Parathyroid adenoma (tissue), 2 donors: ENCODE measurements around the gene CTDNEP1.

Source experiments
- H2AFZ ChIP-seq: fragments of 300-600 bp; sonication (generic); one replicate; pipeline ENCODE4 v1.7.0; 2017; ENCODE audit warnings: antibody characterized with exemption, mild to moderate bottlenecking
- H3K27ac ChIP-seq: fragments of 300-600 bp; sonication (generic); one replicate; pipeline ENCODE4 v1.7.0; 2017
- H3K27me3 ChIP-seq: fragments of 300-600 bp; sonication (generic); one replicate; pipeline ENCODE4 v1.7.0; 2017; ENCODE audit warnings: low read length; ENCODE audit not compliant: control insufficient read depth, insufficient read depth
- H3K36me3 ChIP-seq: fragments of 300-600 bp; sonication (generic); one replicate; pipeline ENCODE4 v1.7.0; 2017; ENCODE audit warnings: low read length; ENCODE audit not compliant: control insufficient read depth, insufficient read depth
- H3K4me1 ChIP-seq: fragments of 300-600 bp; sonication (generic); one replicate; pipeline ENCODE4 v1.7.0; 2017; ENCODE audit warnings: control low read depth
- H3K4me2 ChIP-seq: fragments of 300-600 bp; sonication (generic); one replicate; pipeline ENCODE4 v1.7.0; 2017; ENCODE audit warnings: low read length
- H3K4me3 ChIP-seq: fragments of 300-600 bp; sonication (generic); one replicate; pipeline ENCODE4 v1.7.0; 2017; ENCODE audit warnings: low read depth, low read length
- H3K79me2 ChIP-seq: fragments of 300-600 bp; sonication (generic); one replicate; pipeline ENCODE4 v1.7.0; 2017; ENCODE audit warnings: control low read depth
- H3K9ac ChIP-seq: fragments of 300-600 bp; sonication (generic); one replicate; pipeline ENCODE4 v1.7.0; 2017; ENCODE audit warnings: mild to moderate bottlenecking
- H3K9me3 ChIP-seq: fragments of 300-600 bp; sonication (generic); one replicate; pipeline ENCODE4 v1.7.0; 2017; ENCODE audit warnings: low read length; ENCODE audit not compliant: control insufficient read depth
- TF ChIP-seq, protein P1 (sequence below): fragments of 300-600 bp; sonication (generic); IDR thresholded peaks from one replicate; pipeline ENCODE4 v1.7.0; 2017; ENCODE audit warnings: antibody characterized with exemption, mild to moderate bottlenecking
- donor health status: primary hyperparathyroidism.

Gene CTDNEP1

DNA sequence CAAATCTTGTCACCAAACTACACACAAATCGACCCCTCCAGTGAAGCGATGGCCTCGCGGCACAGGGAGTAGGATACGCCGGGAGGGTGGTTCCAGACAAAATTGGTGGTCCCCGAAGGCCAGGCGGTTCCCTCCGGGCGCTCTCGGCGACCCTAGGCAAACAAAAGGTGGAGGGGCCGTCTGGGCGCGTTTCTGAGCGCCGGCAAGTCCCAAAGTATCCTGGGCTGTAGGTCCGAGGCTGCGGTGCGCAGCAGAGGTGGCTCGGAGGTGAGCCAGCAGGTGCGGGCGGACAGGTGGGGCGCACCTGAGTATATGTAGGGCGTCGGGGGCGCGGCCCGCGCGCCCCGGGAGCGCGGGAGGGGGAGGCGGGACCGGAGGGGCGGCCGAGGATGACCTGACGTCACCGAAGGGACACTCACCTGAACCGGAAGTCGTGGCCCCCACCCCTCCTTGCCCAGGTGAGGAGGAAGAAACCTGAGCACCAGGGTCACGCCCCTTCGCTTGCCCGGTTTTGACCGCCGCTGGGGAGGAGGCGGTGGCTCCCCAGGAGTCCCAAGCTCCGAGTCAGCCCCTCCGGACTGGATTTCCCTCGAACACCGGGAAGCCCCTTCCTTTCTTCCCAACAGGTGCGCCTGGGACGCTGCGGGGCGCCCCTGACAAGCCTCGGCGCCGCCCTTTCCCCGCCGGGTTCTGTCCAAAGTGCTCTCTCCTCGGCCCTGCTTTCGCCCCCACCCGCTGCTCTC lies 10.8 kb upstream of the CTDNEP1 start, which contains the start of gene CLDN7:
TSS of gene CLDN7 (minus strand) at position 287 of the 743 bp plus-strand sequence. CDS start 435 bp downstream, outside the sequence.
- Histone ChIP-seq H3K4me3 (peak within 1 kb of the TSS; percentile 83), H3K9me3 (no peaks in the 10 kb centered on the region), H2AFZ (peak within 1 kb of the TSS; percentile 97), H3K4me2 (peak within 1 kb of the TSS; percentile 99), H3K79me2 (peaks cover 11% of the 10 kb centered on the region), H3K4me1 (peaks cover 15% of the 10 kb centered on the region), H3K27ac (peak within 1 kb of the TSS; percentile 99), H3K36me3 (no peaks in the 10 kb centered on the region), H3K27me3 (no peaks in the 10 kb centered on the region), H3K9ac (peak within 1 kb of the TSS; percentile 99)
- TF ChIP-seq, protein P1, sequence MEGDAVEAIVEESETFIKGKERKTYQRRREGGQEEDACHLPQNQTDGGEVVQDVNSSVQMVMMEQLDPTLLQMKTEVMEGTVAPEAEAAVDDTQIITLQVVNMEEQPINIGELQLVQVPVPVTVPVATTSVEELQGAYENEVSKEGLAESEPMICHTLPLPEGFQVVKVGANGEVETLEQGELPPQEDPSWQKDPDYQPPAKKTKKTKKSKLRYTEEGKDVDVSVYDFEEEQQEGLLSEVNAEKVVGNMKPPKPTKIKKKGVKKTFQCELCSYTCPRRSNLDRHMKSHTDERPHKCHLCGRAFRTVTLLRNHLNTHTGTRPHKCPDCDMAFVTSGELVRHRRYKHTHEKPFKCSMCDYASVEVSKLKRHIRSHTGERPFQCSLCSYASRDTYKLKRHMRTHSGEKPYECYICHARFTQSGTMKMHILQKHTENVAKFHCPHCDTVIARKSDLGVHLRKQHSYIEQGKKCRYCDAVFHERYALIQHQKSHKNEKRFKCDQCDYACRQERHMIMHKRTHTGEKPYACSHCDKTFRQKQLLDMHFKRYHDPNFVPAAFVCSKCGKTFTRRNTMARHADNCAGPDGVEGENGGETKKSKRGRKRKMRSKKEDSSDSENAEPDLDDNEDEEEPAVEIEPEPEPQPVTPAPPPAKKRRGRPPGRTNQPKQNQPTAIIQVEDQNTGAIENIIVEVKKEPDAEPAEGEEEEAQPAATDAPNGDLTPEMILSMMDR: peak; percentile 77

DNA sequence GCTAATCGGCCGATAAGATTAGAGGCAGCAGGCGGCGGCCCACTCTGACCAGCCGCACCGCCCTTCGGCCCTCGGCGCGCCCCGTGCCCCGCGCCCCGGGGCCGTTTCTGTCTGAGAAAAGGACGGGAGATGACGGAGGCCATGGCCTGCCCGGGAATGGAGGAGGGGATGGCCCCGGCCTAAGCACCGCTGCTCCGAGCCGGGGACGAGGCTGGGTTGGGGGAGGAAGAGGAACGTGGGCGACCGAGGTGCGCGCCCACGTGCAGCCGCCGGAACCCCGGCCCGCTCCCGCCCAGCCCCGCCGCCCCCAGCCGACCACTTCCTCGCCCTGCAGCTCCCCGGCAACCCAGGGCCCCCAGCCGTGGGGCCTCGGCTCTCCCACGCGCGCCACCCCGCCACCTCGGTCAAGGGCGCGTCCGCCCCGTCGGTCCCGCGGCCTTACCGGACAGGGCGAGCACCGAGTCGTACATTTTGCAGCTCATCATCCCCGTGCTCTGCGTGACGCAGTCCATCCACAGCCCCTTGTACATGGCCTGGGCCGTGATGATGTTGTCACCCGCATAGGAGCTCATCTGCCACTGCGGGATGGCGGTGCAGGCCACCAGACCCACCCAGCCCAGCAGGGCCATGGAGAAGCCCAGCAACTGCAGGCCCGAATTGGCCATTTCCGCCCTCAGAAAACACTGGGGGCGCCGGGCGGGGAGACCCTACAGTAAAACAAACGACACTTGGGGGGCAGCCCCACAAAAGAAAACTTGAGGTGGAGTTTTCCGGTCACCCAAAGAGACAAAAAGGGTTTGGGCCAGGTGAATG lies 10.1 kb upstream of the CTDNEP1 start:
- Histone ChIP-seq H3K4me3 (peak overlapping the region; percentile 83), H3K9me3 (no peaks in the 10 kb centered on the region), H3K9ac (peak overlapping the region; percentile 99), H3K36me3 (no peaks in the 10 kb centered on the region), H3K79me2 (peaks cover 11% of the 10 kb centered on the region), H3K27ac (peak overlapping the region; percentile 99), H3K27me3 (no peaks in the 10 kb centered on the region), H2AFZ (peak overlapping the region; percentile 97), H3K4me1 (peaks cover 15% of the 10 kb centered on the region), H3K4me2 (peak overlapping the region; percentile 99)
- TF ChIP-seq, protein P1: no peak

DNA sequence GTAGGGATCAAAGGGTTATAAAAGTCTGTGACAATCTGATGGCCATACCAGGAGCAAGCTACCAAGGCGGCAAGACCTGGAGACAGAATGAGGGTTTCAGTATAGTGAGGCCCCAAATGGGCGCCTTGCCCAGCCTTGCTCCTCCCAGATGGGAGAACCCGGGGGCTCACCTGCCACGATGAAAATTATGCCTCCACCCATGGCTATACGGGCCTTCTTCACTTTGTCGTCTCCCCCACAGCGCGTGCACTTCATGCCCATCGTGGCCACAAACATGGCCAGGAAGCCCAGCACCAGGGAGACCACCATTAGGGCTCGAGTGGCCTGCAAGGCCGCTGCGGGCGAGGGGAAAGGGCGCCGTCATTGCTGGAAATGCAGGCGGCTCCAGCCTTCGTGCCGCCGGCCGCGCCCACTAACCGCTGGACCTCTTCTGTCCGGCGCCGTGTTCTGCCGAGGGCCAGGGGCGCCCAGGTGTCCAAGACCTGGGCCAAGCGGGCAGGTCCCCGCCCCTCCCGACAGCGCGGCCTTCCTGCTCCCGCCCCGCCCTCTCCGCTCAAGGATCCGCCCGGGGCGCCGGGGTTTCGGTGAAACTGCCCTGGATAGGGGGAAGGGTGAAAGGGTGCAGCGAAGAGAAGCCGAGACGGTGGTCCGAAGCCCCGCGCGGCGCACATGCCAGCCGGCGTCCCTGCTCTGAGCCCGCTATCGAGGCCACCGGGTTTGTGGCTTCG lies 9.3 kb upstream of the CTDNEP1 start:
- peak overlapping the region; percentile 99 for H3K9ac ChIP-seq

DNA sequence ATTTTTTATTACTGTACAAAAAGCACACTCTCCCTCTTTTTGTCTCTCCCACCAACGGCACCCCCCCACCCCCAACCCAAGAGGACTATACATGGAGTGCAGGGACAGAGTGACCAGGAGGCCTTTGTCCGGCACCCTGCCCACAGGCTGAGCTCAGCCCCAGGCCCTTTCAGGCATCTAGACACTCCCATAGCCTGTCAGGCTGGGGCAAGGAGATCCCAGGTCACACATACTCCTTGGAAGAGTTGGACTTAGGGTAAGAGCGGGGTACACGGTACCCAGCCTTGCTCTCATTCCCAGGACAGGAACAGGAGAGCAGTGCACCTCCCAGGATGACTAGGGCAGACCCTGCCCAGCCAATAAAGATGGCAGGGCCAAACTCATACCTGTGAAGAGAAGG lies 8.6 kb upstream of the CTDNEP1 start:
- Histone ChIP-seq H3K4me1 (peaks cover 15% of the 10 kb centered on the region), H3K9me3 (no peaks in the 10 kb centered on the region), H3K79me2 (peaks cover 11% of the 10 kb centered on the region), H3K36me3 (no peaks in the 10 kb centered on the region), H3K27ac (peak overlapping the region; percentile 99), H3K4me3 (peak overlapping the region; percentile 83), H3K4me2 (peak overlapping the region; percentile 99), H3K27me3 (no peaks in the 10 kb centered on the region), H2AFZ (no peak overlapping the region), H3K9ac (no peak overlapping the region)
- TF ChIP-seq, protein P1: no peak

More for the DNA sequence above, 9.3 kb upstream of the CTDNEP1 start:
- Histone ChIP-seq H3K9me3 (no peaks in the 10 kb centered on the region), H3K4me3 (peak overlapping the region; percentile 83), H3K27ac (peak overlapping the region; percentile 99), H2AFZ (peak overlapping the region; percentile 97), H3K4me1 (peaks cover 15% of the 10 kb centered on the region), H3K27me3 (no peaks in the 10 kb centered on the region), H3K36me3 (no peaks in the 10 kb centered on the region), H3K79me2 (peaks cover 11% of the 10 kb centered on the region), H3K4me2 (peak overlapping the region; percentile 99)
- TF ChIP-seq, protein P1: no peak
